HCT116 (cell line): ENCODE measurements around the gene CD82. TPM values are rescaled to one million over a fixed set of nuclear protein-coding genes. Genes with fewer than 3 reads are reported as not detected.

ENCODE experiments used
- ATAC-seq: fragments of 200-7000 bp; cut with Tn5 transposase; 2 replicates; pipeline ENCODE4 v1.9.1; 2020; ENCODE audit warnings: mild to moderate bottlenecking, moderate library complexity
- BruUV-seq: library from RNA; stranded (reverse); fragments of 400-500 nt; replicated peaks from 2 replicates; lab custom pipeline; 2021; lab: Mats Ljungman, UMichigan
- CTCF ChIA-PET: fragments of 300-600 bp; sonication (Branson Sonifier 250); formaldehyde crosslinking; loops from one replicate; lab custom pipeline; 2021; ENCODE audit warnings: antibody characterized with exemption; lab: Charles Lee
- POLR2A ChIA-PET: fragments of 300-600, 350-600 bp; sonication (Branson Sonifier 250); formaldehyde crosslinking; loops from one replicate; lab custom pipeline; 2021; ENCODE audit warnings: antibody characterized with exemption; lab: Charles Lee
- RAD21 ChIA-PET, 2 experiments: fragments of 300-600 bp; sonication (Branson Sonifier 250); formaldehyde crosslinking; loops; one replicate each; lab custom pipeline; 2023; ENCODE audit warnings: low total read pairs in 2 of 2; ENCODE audit not compliant: uncharacterized antibody in 2 of 2, unreplicated experiment in 2 of 2, low non-redundant PET in 1 of 2; lab: Charles Lee
- DNase-seq: peaks from one replicate; pipeline ENCODE4 v3.0.0-alpha.2; 2010; ENCODE audit warnings: low read depth, low spot score
- H2AFZ ChIP-seq: fragments of 200-600 bp; shearing (Covaris generic), sonication (generic); 2 replicates; pipeline ENCODE4 v1.6.1; 2017; ENCODE audit warnings: low read depth, mixed run types, mixed read lengths, antibody characterized with exemption, low read length; ENCODE audit not compliant: poor library complexity, severe bottlenecking
- H3K27ac ChIP-seq: 2 replicates; pipeline ENCODE4 v1.5.1; 2012; ENCODE audit warnings: low read depth, low read length
- H3K27me3 ChIP-seq: fragments of 200-600 bp; sonication (generic); 2 replicates; pipeline ENCODE4 v1.6.1; 2016; ENCODE audit warnings: mixed run types, low read length, mixed read lengths; ENCODE audit not compliant: insufficient read depth
- H3K36me3 ChIP-seq, 2 experiments: fragments of 200-500 bp in 1 of 2; fragments of 200-600 bp in 1 of 2; sonication (Bioruptor generic) in 1 of 2; sonication (generic) in 1 of 2; 2 replicates each; pipeline versions ENCODE4 v1.5.1 to v1.6.1; 2014 to 2016; ENCODE audit warnings: low read length in 2 of 2, inconsistent platforms in 1 of 2, mixed read lengths in 1 of 2, mixed run types in 1 of 2; ENCODE audit not compliant: insufficient read depth in 2 of 2, control insufficient read depth in 1 of 2
- H3K4me1 ChIP-seq, 2 experiments: fragments of 200-600 bp in 1 of 2; sonication (generic) in 1 of 2; 2 replicates each; pipeline versions ENCODE4 v1.5.1 to v1.6.1; 2012 to 2017; ENCODE audit warnings: low read length in 2 of 2, inconsistent platforms in 1 of 2, mild to moderate bottlenecking in 1 of 2, mixed read lengths in 1 of 2, mixed run types in 1 of 2, moderate library complexity in 1 of 2; ENCODE audit not compliant: insufficient read depth in 2 of 2, control insufficient read depth in 1 of 2
- H3K4me2 ChIP-seq: fragments of 200-600 bp; sonication (generic); 2 replicates; pipeline ENCODE4 v1.6.1; 2017; ENCODE audit warnings: mixed run types, low read length, mixed read lengths
- H3K4me3 ChIP-seq, 2 experiments: fragments of 200-600 bp in 1 of 2; sonication (generic) in 1 of 2; replicated peaks in 1 of 2; 2 replicates each; pipeline ENCODE4 v1.5.1; 2011 to 2016; ENCODE audit warnings: low read length in 2 of 2, control low read depth in 1 of 2, low read depth in 1 of 2, mild to moderate bottlenecking in 1 of 2, mixed read lengths in 1 of 2, mixed run types in 1 of 2
- H3K79me2 ChIP-seq: fragments of 200-600 bp; sonication (generic); 2 replicates; pipeline ENCODE4 v1.6.1; 2017; ENCODE audit warnings: mild to moderate bottlenecking, mixed run types, low read length, moderate library complexity, mixed read lengths; ENCODE audit not compliant: insufficient read depth
- H3K9ac ChIP-seq: fragments of 200-600 bp; sonication (generic); 2 replicates; pipeline ENCODE4 v1.6.1; 2016; ENCODE audit warnings: low read length, mixed read lengths
- H3K9me2 ChIP-seq: fragments of 200-600 bp; sonication (generic), shearing (Covaris generic); 2 replicates; pipeline ENCODE4 v1.6.1; 2017; ENCODE audit warnings: mixed run types, mild to moderate bottlenecking, moderate library complexity; ENCODE audit not compliant: insufficient read depth
- H3K9me3 ChIP-seq, 2 experiments: fragments of 200-500 bp in 1 of 2; fragments of 200-600 bp in 1 of 2; sonication (Bioruptor generic) in 1 of 2; sonication (generic) in 1 of 2; 2 replicates each; pipeline ENCODE4 v1.6.1; 2014 to 2017; ENCODE audit warnings: low read length in 2 of 2, mixed read lengths in 2 of 2, inconsistent platforms in 1 of 2, low read depth in 1 of 2, mild to moderate bottlenecking in 1 of 2, mixed run types in 1 of 2, moderate library complexity in 1 of 2; ENCODE audit not compliant: control insufficient read depth in 1 of 2, insufficient read depth in 1 of 2
- H4K20me1 ChIP-seq: fragments of 200-600 bp; sonication (generic), shearing (Covaris generic); 2 replicates; pipeline ENCODE4 v1.6.1; 2017; ENCODE audit warnings: mixed run types, mild to moderate bottlenecking, moderate library complexity; ENCODE audit not compliant: insufficient read depth
- ATF3 ChIP-seq: IDR thresholded peaks from 2 replicates; pipeline ENCODE4 v1.6.1; 2012
- CBX3 ChIP-seq: IDR thresholded peaks from 2 replicates; pipeline ENCODE4 v1.6.1; 2012; ENCODE audit warnings: low read depth
- CEBPB ChIP-seq: IDR thresholded peaks from 2 replicates; pipeline ENCODE4 v1.6.1; 2012; ENCODE audit warnings: low read depth
- CTCF ChIP-seq, 3 experiments: fragments of 200-600 bp in 1 of 3; sonication (generic) in 1 of 3; IDR thresholded peaks in 2 of 3; conservative IDR thresholded peaks in 1 of 3; 2 replicates each; pipeline ENCODE4 v1.5.1; 2012 to 2017; ENCODE audit warnings: low read depth in 2 of 3, low read length in 2 of 3, antibody characterized with exemption in 1 of 3, borderline replicate concordance in 1 of 3, control low read depth in 1 of 3, mild to moderate bottlenecking in 1 of 3, mixed read lengths in 1 of 3, mixed run types in 1 of 3, moderate library complexity in 1 of 3; ENCODE audit not compliant: insufficient read depth in 1 of 3
- ELF1 ChIP-seq: IDR thresholded peaks from 2 replicates; pipeline ENCODE4 v1.6.1; 2012; ENCODE audit warnings: low read depth, borderline replicate concordance
- EZH2 ChIP-seq: fragments of 200-600 bp; sonication (generic); IDR thresholded peaks from 2 replicates; pipeline ENCODE4 v1.6.1; 2017; ENCODE audit warnings: antibody characterized with exemption, mixed run types
- EZH2phosphoT487 ChIP-seq: fragments of 200-600 bp; IDR thresholded peaks from 2 replicates; pipeline ENCODE4 v1.6.1; 2018; ENCODE audit warnings: antibody characterized with exemption, borderline replicate concordance
- FOSL1 ChIP-seq: IDR thresholded peaks from 2 replicates; pipeline ENCODE4 v1.6.1; 2012; ENCODE audit warnings: low read depth
- POLR2A ChIP-seq: IDR thresholded peaks from 2 replicates; pipeline ENCODE4 v1.7.0; 2011; ENCODE audit warnings: borderline replicate concordance; ENCODE audit not compliant: insufficient read depth, insufficient read length; ENCODE audit errors: extremely low read depth
- RAD21 ChIP-seq: IDR thresholded peaks from 2 replicates; pipeline ENCODE4 v1.6.1; 2012; ENCODE audit warnings: low read depth, mild to moderate bottlenecking
- SIN3A ChIP-seq: IDR thresholded peaks from 2 replicates; pipeline ENCODE4 v1.6.1; 2012; ENCODE audit warnings: low read depth
- SRF ChIP-seq: IDR thresholded peaks from 2 replicates; pipeline ENCODE4 v1.6.1; 2012; ENCODE audit warnings: low read depth
- YY1 ChIP-seq: IDR thresholded peaks from 2 replicates; pipeline ENCODE4 v1.6.1; 2011; ENCODE audit warnings: low read length, low read depth, moderate library complexity, mild to moderate bottlenecking; ENCODE audit not compliant: insufficient replicate concordance; ENCODE audit errors: extremely low read depth
- ZBTB33 ChIP-seq: IDR thresholded peaks from 2 replicates; pipeline ENCODE4 v1.6.1; 2011; ENCODE audit warnings: mild to moderate bottlenecking, low read length, moderate library complexity; ENCODE audit not compliant: insufficient replicate concordance; ENCODE audit errors: extremely low read depth
- ZFX ChIP-seq: fragments of 450-650 bp; IDR thresholded peaks from 2 replicates; pipeline ENCODE4 v1.6.1; 2017
- intact Hi-C: fragments of 100-400 bp; cut with micrococcal nuclease; formaldehyde crosslinking; loops from 2 replicates; pipeline ENCODE4 v1.10.0; 2022
- total RNA-seq: library from RNA; stranded (reverse); gene quantifications from one replicate; pipeline ENCODE4 v1.2.1, GENCODE V29; 2021; ENCODE audit not compliant: unreplicated experiment

Gene CD82
- total RNA-seq, 1 experiment from 2014 or later = 16.7 TPM

- Histone ChIP-seq H3K79me2 (no peaks in the 10 kb centered on the region), H4K20me1 (no peaks in the 10 kb centered on the region), H3K36me3 (no peaks in the 10 kb centered on the region), H2AFZ (no peak overlapping the region), H3K9me2 (no peaks in the 10 kb centered on the region), H3K27me3 (no peaks in the 10 kb centered on the region), H3K9me3 (no peaks in the 10 kb centered on the region), H3K4me3 (no peak overlapping the region), H3K4me1 (peaks cover 0 to 11% of the 10 kb centered on the region in 2 experiments; a peak in 2 of 4 replicates), H3K9ac (no peak overlapping the region), H3K27ac (no peak overlapping the region), H3K4me2 (no peak overlapping the region)
- DNase-seq (no peak), ATAC-seq (no peak)
- TF ChIP-seq ZFX = no peak
- no peak for TF ChIP-seq CBX3
- TF ChIP-seq ATF3 = no peak
- TF ChIP-seq POLR2A = no peak
- no peak for TF ChIP-seq CEBPB
- no peak for TF ChIP-seq YY1
- TF ChIP-seq SIN3A = no peak
- TF ChIP-seq FOSL1 = no peak
- TF ChIP-seq EZH2phosphoT487 = no peak
- POLR2A ChIA-PET = no interaction called here
- CTCF ChIA-PET = interaction anchor here (2.8 kb wide), 1 partner anchor 271 kb away, joined by 10 read pairs; no protein-coding TSS in a partner anchor
- intact Hi-C loops = loop anchor here (5.0 kb wide), 1 partner anchor 153 kb away; no protein-coding TSS in a partner anchor
- RAD21 ChIA-PET = interaction anchor here in 1 of 2 experiments (1.3 kb wide), 1 partner anchor 288 kb away, joined by 3 read pairs; no protein-coding TSS in a partner anchor
- BruUV-seq = no TSS peak
Observed at GRCh38 chr11:44623731-44624491, 58.4 kb downstream of the CD82 start.

- no peak overlapping the region for H3K4me2 ChIP-seq
- no peak overlapping the region for H3K4me3 ChIP-seq
- H3K9me2 ChIP-seq = no peaks in the 10 kb centered on the region
- H2AFZ ChIP-seq = no peak overlapping the region
- no peaks in the 10 kb centered on the region for H3K9me3 ChIP-seq
- intact Hi-C loops = loop anchor here (5.0 kb wide), 1 partner anchor 153 kb away; no protein-coding TSS in a partner anchor
- H3K4me1 ChIP-seq = peaks cover 0 to 11% of the 10 kb centered on the region in 2 experiments; a peak in 2 of 4 replicates
- RAD21 ChIA-PET = interaction anchor here in 1 of 2 experiments (1.3 kb wide), 1 partner anchor 287 kb away, joined by 3 read pairs; no protein-coding TSS in a partner anchor
- ATAC-seq (no peak), DNase-seq (no peak)
- no peaks in the 10 kb centered on the region for H3K27me3 ChIP-seq
- no peaks in the 10 kb centered on the region for H4K20me1 ChIP-seq
- H3K36me3 ChIP-seq = no peaks in the 10 kb centered on the region
- no peak overlapping the region for H3K27ac ChIP-seq
- H3K79me2 ChIP-seq = no peaks in the 10 kb centered on the region
- POLR2A ChIA-PET = no interaction called here
- no TSS peak for BruUV-seq
- CTCF ChIA-PET = no interaction called here
- H3K9ac ChIP-seq = no peak overlapping the region
- TF ChIP-seq EZH2 (no peak), ELF1 (no peak), FOSL1 (no peak), ATF3 (no peak), RAD21 (no peak), EZH2phosphoT487 (no peak), ZFX (no peak), YY1 (no peak), SRF (no peak), ZBTB33 (no peak), CTCF (IDR thresholded peaks at IDR 0.05 in 2 of 3, conservative IDR thresholded peaks at IDR 0.05 in 1 of 3; ENCODE audit: borderline replicate concordance in 1 of 3, insufficient read depth in 1 of 3, low read depth in 2 of 3, low read length in 2 of 3) (no peak)
Observed at GRCh38 chr11:44624761-44625221, 59.3 kb downstream of the CD82 start.
